GM21529 (cell line): Measurements from ENCODE around the gene NANOS3.

Experiments
- ATAC-seq: cut with Tn5 transposase; IDR thresholded peaks from one replicate; pipeline ENCODE4 v1.9.1; 2021; ENCODE audit not compliant: unreplicated experiment

The NANOS3 gene

DNA sequence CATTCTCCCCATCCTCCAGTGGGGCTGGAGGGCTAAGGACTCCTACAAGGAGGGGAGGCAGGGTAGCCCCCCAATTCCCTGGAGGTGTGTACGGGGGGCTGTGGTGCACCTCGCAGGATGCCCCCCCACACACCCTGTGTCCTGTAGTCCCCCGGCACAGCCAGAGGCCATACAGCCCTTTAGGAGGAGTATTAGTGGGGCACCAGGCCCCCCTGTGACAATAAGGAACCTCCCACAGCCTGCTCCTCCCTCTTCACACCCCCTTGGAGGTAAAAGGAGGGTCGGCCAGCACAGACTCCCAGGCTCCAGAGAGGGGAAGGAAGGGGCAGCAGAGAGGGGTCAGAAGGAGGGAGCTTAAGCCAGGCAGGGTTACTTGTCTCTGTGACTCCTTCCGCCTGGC is at the start of gene NANOS3:
Gene NANOS3, plus strand, starts transcription at position 301 of the 400 bp plus-strand sequence. CDS start 115 bp downstream, outside the sequence.
- ATAC-seq: no peak

DNA sequence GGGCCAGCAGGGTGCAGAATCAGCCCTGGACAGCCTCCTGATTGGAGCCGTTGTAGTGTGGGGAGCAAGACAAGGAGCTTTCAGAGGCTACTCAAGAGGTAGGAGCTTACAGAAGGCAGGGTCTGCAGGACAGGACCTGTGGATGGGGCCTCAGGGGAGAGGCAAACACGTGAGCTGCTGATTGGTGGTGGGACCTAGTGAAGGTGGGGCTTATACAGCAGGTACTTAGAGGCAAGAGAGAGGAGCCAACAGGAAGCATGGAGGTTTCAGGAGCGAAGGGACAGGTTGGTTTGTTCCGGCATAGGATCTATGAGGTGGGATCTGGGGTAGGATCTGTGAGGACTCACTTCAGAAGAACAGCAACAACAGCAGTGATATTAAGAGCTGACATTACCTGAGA is 49.3 kb upstream of the NANOS3 start:
- no peak for ATAC-seq

DNA sequence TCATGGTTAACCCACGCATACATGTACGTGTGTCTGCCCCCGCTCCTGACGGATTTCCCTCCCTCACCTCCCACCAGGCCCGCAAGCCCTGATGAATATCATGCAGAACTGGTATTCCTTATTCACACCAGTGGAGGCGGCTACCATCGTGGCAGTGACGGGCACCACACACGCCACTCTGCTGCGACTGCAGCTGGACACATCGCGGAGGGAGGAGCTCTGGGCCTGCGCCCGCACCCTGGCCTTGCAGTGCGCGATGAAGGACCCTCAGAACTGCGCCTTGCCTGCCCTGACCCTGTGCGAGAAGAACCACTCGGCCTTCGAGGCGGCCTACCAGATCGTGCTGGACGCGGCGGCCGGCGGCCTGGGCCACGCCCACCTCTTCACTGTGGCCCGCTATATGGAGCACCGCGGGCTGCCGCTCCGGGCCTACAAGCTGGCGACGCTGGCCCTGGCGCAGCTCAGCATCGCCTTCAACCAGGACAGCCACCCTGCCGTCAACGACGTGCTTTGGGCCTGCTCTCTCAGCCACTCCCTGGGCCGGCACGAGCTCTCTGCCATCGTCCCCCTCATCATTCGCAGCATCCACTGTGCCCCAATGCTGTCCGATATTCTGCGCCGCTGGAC is 46.7 kb upstream of the NANOS3 start:
- ATAC-seq: no peak

DNA sequence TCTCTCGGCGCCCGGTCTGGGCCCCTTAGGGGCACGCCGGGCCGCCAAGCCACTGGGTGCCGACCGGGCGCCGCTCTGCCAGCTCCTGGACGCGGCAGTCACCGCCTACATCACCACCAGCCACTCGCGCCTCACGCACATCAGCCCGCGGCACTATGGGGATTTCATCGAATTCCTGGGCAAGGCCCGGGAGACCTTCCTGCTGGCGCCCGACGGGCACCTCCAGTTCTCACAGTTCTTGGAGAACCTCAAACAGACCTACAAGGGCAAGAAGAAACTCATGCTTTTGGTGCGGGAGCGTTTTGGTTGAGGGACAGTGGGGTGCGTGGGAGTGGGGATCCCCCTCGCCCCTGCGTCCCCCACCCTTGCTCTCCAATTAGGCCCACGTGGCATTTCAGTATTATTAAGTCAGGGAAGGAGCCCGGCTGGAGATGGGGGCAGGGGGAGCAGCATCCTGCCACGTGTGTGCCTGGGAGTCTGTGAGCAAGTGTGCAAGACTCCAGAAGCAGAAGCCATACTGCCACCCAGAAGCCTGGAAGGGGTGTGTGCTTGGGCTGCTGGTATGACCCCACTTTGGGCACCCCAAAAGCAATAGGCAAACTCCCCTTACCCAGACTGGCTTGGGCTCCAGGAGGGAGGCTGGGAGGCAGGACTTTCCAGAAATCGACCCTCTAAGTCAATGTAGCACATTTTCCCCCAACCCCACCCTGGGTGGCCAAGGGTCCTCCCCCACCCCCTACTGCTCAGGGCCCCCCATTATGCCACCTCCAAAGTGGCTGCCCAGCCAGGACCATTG is 46.0 kb upstream of the NANOS3 start:
- ATAC-seq: no peak

DNA sequence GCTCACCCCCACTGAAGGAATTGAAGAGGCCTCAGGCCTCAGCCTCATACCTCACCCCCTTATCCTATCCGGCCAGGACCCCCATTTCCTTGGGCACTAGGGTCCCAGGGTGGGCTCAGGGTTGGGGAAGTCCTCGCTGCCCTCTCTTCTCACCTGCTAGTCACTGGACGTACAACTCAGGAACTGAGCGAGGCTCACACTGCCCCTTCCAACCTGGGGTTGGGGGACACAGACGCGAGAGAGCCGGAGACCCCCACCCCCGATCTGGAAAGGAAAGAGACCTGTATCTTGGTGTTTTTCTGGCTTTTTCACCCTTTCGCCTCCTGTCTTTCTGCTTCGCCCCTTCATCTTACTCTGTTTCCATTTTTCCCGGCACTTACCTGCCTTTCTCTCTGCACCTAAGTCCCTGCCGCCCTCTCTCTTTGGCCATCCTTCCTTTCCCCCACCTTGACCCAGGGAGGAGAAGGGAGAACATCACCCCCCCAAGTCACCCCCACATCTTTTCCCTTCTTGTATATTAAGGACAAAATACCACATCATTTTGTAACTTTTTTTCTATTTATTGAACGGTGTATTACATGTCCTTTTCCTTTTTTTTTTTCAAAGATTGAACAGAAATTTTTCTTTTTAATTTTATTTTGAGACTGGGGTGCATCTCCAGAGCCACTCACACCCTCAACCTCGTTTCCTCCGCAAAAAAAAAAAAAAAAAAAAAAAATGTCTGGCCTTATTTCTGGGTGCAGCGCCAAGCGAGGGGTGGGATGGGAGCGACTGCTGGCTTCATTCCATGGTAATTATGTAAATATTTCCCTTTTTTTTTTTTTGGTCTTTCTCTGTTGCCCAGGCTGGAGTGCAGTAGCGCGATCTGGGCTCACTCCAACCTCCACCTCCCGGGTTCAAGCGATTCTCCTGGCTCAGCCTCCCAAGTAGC is 45.1 kb upstream of the NANOS3 start:
- no peak for ATAC-seq

DNA sequence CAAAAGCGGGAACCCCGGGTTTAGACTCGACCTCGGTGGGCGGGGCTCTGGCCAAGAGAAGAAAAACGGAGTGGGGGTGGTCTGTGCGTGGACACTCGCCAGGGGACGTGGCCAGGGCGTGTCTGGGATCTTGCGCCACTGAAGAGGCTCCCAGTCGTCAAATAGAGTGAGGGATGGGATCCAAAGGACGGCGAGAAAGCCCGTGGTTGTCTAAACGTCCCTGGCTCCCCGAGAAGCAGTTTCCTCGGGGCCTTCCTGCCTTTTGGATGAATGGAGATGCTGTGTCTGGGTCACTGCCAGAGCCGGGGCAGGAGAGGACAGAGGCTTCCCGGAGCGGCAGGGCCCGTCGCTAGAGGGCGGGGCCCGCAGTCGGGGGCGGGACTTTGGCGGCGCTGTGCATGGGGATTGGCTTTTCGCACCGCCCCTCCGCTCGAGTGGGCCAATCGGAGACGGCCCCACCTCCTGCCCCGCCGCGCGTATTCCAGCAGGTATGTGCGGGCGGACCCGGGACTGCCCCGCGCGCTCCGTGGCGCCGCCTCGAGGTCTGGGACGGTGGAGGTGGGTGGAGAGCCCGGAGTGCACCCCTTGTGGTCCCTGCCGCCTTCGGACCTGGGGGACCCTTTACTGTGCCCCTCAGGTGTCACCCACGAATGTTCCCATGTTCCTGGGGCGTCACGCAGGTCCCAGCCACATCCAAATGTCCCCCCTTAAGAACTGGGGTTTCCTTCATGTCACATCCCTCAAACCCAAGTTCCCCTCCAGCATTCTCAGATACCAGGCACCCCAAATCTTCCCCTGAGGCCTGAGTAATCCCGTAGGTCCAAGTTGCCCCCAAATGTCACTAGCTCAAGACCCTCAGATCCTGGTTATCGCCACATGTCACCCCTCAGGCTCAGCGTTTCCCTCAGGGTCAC is 43.3 kb upstream of the NANOS3 start:
- ATAC-seq: peak; percentile 79

DNA sequence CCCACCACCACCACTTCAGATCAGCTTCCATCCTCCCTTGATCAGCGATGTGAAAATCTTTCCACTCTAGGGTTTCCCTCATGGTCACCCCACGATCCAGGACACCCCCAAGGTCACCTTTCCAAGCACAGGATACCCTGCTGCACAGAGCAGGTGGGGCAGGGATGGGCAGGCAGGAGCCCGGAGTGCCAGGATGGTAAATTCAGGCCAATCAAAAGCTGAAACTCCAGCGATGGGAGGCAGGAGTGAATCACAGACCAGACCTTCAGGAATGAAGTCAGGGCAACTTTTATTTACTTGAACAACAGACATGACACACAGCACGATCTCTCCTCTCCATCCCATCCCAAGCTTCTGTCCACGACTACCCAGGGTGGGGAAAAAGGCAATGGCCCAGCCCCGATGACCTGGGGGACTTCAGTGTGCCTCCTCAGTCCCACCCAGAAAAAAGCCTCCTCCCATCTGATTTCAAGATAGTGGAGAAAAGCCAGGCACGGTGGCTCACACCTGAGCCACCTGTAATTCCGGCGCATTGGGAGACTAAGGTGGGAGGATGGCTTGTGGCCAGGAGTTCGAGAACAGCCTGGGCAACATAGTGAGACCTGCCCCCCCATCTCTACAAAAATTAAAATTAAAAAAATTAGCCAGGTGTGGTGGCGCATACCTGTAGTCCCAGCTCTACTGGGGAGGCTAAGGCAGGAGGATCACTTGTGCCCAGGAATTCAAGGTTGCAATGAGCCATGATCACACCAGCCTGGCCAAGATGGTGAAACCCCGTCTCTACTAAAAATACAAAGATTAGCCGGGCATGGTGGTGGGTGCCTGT is 42.5 kb upstream of the NANOS3 start:
- ATAC-seq: no peak

DNA sequence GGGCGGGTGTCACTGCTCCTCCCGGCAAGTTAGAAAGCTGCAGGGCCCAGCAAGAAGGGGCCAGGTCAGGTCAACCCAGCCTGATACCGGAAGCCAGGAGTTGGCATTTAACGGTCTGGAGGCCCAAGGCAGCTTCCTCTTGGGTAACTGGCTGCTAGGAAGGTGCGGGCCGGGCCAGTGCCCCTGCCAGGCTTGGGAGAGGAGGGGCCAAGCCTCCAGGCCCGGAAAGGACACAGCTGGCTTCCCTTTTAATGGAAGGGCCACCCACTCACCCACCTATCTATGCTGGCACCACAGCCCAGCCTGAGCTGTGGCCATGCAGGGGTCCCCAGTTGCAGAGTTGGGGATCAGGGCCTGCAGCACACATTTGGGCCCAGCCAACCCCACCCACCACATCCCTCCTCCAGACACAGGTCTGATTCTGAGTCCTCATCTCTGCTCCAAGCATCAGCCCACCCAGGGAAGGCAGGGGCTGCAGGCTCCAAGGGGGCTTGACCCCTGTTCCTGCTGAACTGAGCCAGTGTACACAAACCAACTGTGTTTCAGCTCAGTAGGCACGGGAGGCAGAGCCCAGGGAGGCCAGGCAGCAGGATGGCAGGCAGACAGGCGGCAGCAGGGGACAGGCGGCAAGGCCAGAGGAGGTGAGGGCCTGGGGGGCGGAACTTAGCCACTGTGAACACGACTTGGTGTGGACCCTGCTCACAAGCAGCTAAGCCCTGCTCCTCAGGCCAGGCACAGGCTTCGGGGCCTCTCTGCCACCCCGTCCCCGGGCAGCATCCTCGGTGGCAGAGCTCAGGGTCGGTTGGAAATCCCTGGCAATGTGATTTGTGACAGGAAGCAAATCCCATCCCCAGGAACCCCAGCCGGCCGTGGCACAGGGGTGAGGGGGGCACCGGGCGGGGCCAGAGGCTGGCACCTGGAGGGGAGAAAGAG is 40.9 kb upstream of the NANOS3 start:
- no peak for ATAC-seq

DNA sequence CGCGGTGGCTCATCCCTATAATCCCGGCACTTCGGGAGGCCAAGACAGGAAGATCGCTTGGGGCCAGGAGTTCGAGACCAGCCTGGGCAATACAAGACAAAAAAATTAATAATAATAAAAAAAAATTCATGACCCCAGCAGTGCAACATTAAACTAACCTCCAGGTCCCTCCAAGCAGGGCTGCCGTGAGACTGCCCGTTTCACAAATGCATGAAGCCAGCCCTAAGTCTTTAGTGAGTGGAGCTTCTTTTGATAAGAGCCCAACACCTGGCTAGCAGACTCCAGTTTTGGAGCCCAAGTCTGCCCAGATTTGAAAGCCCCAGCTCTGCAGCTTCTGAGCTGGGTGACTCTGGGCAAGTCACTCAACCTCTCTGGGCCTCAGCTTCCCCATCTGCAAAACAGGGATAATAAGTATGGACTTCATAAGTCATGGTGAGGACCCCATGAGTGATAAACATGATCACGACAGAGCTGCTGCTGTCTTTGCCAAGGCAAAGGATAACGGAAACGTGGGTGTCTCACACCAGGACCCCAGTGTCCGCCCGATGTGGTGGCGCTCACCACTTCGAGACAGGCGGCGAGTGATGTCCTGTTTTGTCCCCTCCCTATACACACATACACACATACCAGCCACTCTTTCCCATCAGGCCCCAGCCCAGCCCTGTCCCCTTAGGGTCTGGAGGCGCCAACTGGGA is 38.4 kb upstream of the NANOS3 start:
- no peak for ATAC-seq

DNA sequence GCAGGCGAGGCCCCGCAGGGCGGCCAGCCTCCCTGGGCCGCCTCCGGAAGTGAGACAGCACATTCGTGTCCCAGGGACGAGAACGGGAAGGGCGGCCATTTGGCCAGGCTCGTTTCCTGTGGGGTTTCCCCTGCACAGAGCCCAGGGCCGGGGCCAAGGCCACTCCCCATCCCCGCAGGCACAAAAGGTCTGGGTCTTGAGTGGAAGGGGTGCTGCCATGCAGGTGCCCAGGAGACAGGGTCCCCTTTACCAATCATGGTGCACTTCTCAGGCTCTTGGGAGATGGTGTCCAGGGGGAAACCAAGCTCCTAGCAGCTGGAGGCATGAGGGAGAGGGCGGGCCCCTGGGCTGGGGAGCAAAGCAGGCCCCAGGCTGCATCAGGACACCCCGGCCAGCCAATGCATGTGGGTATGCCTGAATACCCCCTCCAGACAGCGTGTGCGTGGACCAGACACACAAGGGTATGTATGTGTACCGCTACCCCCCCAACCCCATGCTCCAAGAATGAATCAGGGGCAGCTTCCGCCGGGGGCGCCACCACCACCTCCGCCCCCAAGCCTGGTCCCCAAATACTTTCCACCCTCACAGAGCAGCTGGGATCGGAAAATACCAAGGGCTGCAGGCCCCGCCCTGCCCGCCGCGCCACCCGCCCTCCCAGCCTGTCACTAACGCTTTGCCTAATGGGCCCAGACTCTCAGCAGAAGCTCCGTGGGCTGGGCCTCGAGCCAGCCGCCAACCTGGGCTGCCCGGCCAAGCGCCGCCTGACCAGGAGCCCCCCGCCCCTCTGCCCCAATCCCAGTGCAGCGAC is 37.6 kb upstream of the NANOS3 start:
- ATAC-seq: peak; percentile 39

DNA sequence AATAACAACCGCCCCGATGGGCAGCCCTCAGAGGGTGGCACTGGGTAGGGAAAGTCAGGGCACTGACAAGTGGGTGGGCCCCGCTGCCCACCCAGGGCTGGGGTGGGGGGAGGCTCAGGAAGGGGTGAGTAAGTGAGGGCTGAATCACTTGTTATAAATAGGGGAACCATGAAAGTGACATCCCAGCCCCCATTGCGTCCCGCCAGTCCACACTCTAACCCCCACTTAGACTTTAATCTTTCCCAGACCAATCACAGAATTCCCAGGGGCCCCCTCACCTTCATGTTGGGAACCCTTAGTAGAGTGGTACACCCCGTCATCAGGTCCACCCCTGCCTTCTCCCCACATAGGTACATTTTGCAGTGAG is 37.0 kb upstream of the NANOS3 start:
- ATAC-seq: no peak

DNA sequence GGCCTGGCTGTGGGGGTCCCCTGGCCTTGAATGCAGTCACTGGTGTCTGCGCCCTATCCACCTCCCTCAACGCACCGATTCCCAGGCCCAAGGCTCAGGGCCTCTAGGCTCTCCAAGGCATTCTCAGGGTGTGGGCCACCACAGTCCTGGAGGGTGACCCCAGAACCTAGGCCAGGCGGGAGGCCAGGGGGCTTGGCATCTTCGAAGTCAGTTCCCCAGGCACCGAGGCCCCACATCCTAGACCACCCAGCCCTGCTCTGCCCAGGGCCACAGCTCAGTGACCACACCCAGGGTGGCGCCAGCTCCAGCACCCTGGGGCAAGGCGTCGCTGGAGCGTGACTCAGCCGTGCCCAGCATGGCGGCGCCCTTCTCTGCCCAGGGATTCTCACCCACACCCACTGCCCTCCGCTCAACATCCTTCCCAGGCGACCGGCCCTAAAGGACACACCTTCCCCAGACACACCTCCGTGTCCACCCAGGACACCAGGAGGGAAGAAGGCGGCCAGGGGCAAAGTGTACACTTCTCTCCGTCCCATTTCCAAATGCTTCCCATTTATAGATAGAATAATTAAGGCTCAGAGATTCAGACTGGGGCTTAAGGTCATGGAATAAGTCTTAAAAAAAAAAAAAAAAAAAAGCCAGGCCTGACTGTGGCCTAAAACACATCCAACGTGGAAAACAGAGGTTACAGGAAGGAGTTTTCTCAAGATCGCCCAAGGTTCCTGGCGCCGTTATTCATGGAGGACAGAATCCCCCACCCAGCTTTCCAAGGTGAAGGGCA is 36.4 kb upstream of the NANOS3 start:
- no peak for ATAC-seq

DNA sequence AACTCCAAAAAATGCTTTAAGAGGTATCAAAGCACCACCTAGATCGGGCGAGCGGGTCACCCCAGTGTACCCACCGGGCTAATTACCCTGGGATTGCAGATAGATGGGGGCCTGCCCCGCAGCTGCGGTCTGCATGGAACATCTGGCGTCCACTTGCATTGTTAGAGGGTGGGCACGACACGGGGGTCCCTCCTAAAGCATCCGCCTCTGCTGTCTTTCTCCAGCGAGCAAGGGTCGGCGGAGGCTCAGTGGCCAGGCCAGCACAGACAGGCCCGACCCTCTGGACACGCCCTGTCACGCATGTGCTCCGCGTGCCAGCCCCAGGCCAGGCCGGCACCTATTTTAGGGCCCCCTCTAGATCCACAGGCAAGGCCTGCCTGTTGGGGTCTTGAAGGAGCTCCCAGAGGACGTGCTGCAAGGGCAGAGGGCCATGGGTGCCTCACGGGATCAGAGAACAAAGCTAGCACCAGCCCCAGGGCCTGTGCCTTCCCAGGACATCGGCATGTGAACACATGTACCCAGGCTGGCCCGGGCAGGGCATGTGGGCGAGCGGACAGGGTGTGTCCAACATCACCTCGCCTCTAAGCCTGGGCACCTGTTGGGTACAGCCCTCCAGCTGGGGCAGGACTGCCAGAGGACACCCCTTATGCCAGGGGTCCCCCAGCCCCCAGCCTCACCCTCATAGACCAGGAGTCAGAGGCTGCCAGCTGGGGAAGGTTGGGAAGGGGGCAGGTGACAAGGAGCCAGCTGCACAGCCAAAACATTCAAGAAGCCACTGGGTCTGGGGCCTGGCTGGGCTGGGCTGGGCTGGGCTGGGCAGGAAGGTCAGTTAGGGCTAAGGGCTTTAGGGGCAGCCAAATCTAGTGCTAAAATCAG is 35.6 kb upstream of the NANOS3 start:
- ATAC-seq: no peak

DNA sequence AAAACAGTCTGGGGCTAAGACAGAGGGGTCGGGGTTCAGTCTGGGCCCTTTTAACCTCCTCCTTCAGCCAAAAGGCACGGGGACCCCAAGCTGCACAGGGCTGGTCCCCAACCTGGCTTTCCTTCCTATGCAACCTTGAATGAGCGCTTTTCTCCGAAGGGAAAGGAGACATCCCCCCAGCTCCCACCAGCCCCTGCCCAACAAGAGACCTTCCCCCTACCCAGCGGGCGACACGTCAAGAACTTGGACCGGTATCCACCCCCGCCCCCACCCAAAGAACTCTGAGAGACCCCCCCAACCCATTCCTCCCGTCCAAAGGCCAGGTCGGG is 35.0 kb upstream of the NANOS3 start:
- no peak for ATAC-seq

DNA sequence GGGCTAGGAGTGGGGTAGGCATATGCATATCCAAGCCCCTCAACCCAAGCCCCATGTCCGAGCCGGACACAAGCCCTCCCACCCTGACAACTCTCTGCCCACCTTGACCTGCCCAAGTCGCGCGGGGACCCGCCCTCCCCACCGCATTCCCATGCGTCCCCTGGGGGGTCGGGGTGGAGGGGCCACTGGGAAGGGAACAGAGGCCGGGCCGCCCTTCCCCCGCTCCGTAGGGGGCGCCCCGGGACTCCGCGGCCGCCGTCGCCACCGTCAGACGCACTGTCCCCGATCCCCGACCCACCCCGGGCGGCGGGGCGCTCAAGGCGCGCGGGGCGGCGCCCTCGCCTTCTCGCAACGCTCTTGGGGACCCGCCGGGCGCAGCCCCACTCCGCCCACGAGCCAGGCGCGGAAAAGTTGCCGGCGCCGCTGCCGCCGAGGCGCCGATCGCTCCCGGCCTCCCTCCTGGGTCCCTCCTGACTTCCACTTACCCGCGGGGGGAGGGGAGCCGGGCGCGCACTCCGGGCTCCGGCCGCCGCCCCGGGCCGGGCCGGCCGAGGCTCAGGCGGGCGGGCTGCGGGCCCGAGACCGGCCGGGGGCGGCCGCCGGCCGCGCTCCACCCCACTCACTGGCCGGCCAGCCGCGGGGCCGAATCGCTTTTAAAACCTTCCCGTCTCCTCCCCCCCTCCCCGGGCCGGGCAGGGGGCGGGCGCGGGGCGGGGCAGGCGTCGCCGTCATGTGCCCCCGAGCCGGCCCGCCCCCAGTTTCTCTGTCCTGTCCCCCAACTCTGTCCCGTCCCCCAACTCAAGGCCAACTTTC is 34.4 kb upstream of the NANOS3 start:
- no peak for ATAC-seq
